ENCODE measurements around the gene ANTXR1. TPM values are rescaled to one million over a fixed set of nuclear protein-coding genes. Genes with fewer than 3 reads are reported as not detected.

ANTXR1 gene
- total RNA-seq, 1 donor from 2014 or later = not detected

DNA sequence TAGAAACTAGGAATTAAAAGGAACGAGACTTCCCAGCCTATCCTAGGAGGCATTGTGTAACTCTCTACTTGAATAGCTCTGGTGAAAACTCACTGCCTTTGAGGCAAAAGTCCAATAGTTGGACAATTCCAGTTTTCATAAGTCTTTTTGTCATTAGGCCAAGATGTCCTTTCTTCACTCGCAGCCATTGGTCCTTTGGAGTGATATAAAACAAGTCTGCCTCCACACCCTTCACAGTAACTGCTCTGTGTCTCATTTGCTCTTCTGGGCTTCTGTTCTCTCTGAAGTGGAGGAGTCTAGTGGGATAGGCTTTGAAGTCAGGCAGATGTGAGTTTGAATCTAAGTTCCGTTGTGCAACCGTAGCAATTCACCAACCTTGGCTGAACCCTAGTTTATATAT is 28.2 kb downstream of the ANTXR1 start:
- Mint-ChIP-seq H3K9me3 (no peaks in the 10 kb centered on the region), H3K4me3 (no peak overlapping the region), H3K4me1 (no peaks in the 10 kb centered on the region), H3K27me3 (peaks cover 19% of the 10 kb centered on the region), H3K27ac (no peak overlapping the region), H3K36me3 (ENCODE audit: low read depth) (no peaks in the 10 kb centered on the region)
- TF ChIP-seq, protein P1, sequence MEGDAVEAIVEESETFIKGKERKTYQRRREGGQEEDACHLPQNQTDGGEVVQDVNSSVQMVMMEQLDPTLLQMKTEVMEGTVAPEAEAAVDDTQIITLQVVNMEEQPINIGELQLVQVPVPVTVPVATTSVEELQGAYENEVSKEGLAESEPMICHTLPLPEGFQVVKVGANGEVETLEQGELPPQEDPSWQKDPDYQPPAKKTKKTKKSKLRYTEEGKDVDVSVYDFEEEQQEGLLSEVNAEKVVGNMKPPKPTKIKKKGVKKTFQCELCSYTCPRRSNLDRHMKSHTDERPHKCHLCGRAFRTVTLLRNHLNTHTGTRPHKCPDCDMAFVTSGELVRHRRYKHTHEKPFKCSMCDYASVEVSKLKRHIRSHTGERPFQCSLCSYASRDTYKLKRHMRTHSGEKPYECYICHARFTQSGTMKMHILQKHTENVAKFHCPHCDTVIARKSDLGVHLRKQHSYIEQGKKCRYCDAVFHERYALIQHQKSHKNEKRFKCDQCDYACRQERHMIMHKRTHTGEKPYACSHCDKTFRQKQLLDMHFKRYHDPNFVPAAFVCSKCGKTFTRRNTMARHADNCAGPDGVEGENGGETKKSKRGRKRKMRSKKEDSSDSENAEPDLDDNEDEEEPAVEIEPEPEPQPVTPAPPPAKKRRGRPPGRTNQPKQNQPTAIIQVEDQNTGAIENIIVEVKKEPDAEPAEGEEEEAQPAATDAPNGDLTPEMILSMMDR (IDR thresholded peaks at IDR 0.05) = no peak
- ATAC-seq (ENCODE audit: low read depth) (no peak), DNase-seq (no peak)
- intact Hi-C loops (cut with micrococcal nuclease) = no loop called here
- POLR2A ChIA-PET = no interaction called here
- CTCF ChIA-PET = no interaction called here

DNA sequence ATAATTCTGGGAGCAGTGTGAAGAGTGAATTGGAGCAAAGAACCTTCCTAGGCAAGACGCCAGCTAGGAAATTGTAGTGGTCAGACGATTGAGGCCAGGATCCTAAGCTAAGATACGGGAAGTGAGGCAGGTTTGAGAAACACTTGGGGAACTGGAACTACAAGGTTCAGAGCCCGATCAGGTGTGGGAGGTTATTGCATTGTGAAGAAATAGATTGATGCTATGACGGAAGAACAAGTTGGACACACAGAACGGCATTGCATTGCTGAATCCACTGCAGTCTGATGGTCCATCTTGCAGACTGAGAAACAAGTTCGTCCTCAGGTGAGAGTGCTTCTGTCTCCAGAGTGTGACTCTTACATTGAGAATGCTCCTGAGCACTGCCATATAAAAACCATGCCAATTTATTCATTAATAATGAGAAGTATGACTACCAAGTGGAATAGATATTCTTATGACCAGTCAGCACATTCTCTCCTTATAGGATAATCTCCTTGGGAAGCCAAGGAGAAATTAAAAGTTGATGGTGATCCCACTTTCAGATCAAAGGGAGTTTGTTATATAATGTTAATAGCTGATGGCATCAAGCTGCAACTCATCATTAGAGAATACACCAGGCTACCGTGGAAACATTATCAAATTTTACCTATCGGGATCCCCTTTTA is 30.9 kb downstream of the ANTXR1 start:
- ChIA-PET CTCF (no interaction called here), POLR2A (no interaction called here)
- TF ChIP-seq, protein P1 (IDR thresholded peaks at IDR 0.05) = no peak
- Mint-ChIP-seq H3K4me3 (no peak overlapping the region), H3K36me3 (ENCODE audit: low read depth) (no peaks in the 10 kb centered on the region), H3K27me3 (peaks cover 15% of the 10 kb centered on the region), H3K27ac (no peak overlapping the region), H3K9me3 (no peaks in the 10 kb centered on the region), H3K4me1 (no peaks in the 10 kb centered on the region)
- no peak for DNase-seq
- intact Hi-C loops (cut with micrococcal nuclease) = no loop called here
- no peak for ATAC-seq (ENCODE audit: low read depth)

DNA sequence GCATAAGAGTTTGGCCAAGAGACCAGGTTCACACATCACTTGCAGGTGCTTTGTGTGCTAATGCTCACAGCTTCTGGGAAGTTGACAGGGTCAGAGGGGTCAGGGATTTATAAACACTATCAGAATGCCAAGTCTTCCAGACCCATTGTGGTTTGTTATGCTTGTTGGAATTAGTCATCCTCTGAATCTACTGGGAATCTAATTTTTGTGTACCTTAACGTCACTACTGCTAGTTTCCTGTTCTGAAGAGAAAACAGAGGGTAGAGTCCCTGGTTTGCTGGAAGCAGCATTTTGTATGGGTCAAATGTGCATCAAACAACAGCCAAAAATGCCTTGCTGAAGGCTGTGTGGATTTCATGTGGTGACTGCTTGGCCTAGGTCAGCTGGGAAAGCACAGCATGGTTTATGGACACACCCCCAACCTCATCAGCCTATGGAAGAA is 33.3 kb downstream of the ANTXR1 start:
- intact Hi-C loops (cut with micrococcal nuclease) = no loop called here
- TF ChIP-seq, protein P1 (IDR thresholded peaks at IDR 0.05) = no peak
- Mint-ChIP-seq H3K4me1 (no peaks in the 10 kb centered on the region), H3K27me3 (peaks cover 11% of the 10 kb centered on the region), H3K36me3 (ENCODE audit: low read depth) (no peaks in the 10 kb centered on the region), H3K4me3 (no peak overlapping the region), H3K27ac (no peak overlapping the region), H3K9me3 (no peaks in the 10 kb centered on the region)
- CTCF ChIA-PET = no interaction called here
- DNase-seq (no peak), ATAC-seq (ENCODE audit: low read depth) (no peak)
- POLR2A ChIA-PET = no interaction called here

DNA sequence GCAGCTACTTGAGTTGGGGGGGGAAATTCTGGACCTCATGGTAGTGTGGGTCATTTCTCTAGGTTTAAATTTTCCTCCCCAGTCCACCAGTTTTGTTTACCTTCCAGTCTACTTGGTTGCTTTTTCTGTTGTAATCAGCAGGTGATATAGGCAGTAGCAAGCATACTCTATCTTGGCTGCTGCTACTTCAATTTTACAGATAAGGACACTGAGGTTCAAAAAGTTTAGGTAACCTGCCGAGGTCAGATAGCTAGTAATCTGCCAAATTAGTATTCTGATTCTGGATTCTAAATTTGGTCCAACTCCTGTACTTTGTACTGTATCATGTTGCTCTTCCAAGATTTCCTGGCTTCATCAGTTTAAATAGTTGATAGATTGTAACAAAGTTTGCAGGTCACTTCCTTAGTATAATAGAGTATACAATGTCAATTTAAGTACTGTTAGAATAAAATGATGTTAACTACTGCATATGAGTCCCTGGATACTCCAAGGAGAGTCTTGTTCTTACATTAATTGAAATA is 34.7 kb downstream of the ANTXR1 start:
- ChIA-PET CTCF (no interaction called here), POLR2A (no interaction called here)
- Mint-ChIP-seq H3K36me3 (ENCODE audit: low read depth) (no peaks in the 10 kb centered on the region), H3K4me1 (no peaks in the 10 kb centered on the region), H3K4me3 (no peak overlapping the region), H3K9me3 (no peaks in the 10 kb centered on the region), H3K27ac (no peak overlapping the region), H3K27me3 (peaks cover 9% of the 10 kb centered on the region)
- ATAC-seq (ENCODE audit: low read depth) = no peak
- TF ChIP-seq, protein P1 (IDR thresholded peaks at IDR 0.05) = no peak
- intact Hi-C loops (cut with micrococcal nuclease) = no loop called here
- no peak for DNase-seq

DNA sequence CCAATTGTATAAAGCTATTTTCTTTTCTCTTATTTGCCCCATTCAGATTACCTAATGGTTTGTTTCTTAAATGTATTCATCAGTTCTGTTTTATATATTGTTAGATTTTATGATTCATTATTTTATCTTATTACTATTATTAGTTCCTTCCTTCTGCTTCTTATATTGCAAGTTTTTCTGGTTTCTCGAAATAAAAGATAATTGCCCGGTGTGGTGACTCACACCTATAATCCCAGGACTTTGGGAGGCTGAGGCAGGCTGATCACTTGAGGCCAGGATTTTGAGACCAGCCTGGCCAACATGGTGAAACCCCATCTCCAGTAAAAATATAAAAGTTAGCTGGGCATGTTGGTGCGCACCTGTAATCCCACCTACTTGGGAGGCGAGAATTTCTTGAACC is 37.8 kb downstream of the ANTXR1 start:
- intact Hi-C loops (cut with micrococcal nuclease) = no loop called here
- Mint-ChIP-seq H3K4me1 (no peaks in the 10 kb centered on the region), H3K27me3 (peaks cover 11% of the 10 kb centered on the region), H3K36me3 (ENCODE audit: low read depth) (no peaks in the 10 kb centered on the region), H3K4me3 (no peak overlapping the region), H3K27ac (no peak overlapping the region), H3K9me3 (no peaks in the 10 kb centered on the region)
- ChIA-PET POLR2A (no interaction called here), CTCF (interaction anchor here (0.8 kb wide), 1 partner anchor 11 kb away, joined by 4 read pairs; no protein-coding TSS in a partner anchor)
- TF ChIP-seq, protein P1 (IDR thresholded peaks at IDR 0.05) = no peak
- ATAC-seq (ENCODE audit: low read depth) = no peak
- DNase-seq = no peak

Measured in activated B cell treated with CpG ODN at 0.5 μM for 24 hours (primary cell).